HepG2 (cell line): ENCODE results near the gene UQCRHL. TPM values are rescaled to one million over a fixed set of nuclear protein-coding genes. Genes with fewer than 3 reads are reported as not detected.

ENCODE experiments used
- CHD4 ChIP-seq: fragments of 200-600 bp; sonication (generic); IDR thresholded peaks from 2 replicates; pipeline ENCODE4 v1.7.0; 2017; ENCODE audit warnings: mild to moderate bottlenecking, low read length, borderline replicate concordance
- EEA1 ChIP-seq: sonication (generic); formaldehyde crosslinking; IDR thresholded peaks from 2 replicates; pipeline ENCODE4 v1.5.1; 2020; ENCODE audit warnings: mild to moderate bottlenecking, missing genetic modification reagents, borderline replicate concordance
- EP300 ChIP-seq, 3 experiments: sonication (generic) in 1 of 3; formaldehyde crosslinking in 1 of 3; IDR thresholded peaks; 2 replicates each; pipeline versions ENCODE4 v1.5.1 to v1.6.1; 2011 to 2020; ENCODE audit warnings: low read depth in 2 of 3, low read length in 2 of 3, borderline replicate concordance in 1 of 3, improper control_type of control experiment in 1 of 3, mild to moderate bottlenecking in 1 of 3, missing genetic modification reagents in 1 of 3, moderate library complexity in 1 of 3
- FOXK2 ChIP-seq: fragments of 450-650 bp; IDR thresholded peaks from 2 replicates; pipeline ENCODE4 v1.6.1; 2016
- GABPA ChIP-seq, 2 experiments: IDR thresholded peaks; 2 replicates each; pipeline ENCODE4 v1.6.1; 2011 to 2016; ENCODE audit warnings: low read depth in 2 of 2, low read length in 1 of 2, missing biosample characterization in 1 of 2, missing genetic modification characterization in 1 of 2
- JUN ChIP-seq: sonication (generic); formaldehyde crosslinking; IDR thresholded peaks from 2 replicates; pipeline ENCODE4 v1.4.0; 2020; ENCODE audit warnings: mild to moderate bottlenecking, missing genetic modification reagents
- KAT7 ChIP-seq: IDR thresholded peaks from 2 replicates; pipeline ENCODE4 v1.6.1; 2018; ENCODE audit warnings: borderline replicate concordance, missing compliant biosample characterization
- KMT2B ChIP-seq: IDR thresholded peaks from 2 replicates; pipeline ENCODE4 v1.6.1; 2016; ENCODE audit warnings: missing genetic modification reagents, missing compliant biosample characterization
- MYNN ChIP-seq: sonication (generic); formaldehyde crosslinking; IDR thresholded peaks from 2 replicates; pipeline ENCODE4 v1.4.0; 2020; ENCODE audit warnings: mild to moderate bottlenecking, low read depth, missing genetic modification reagents
- NONO ChIP-seq, 2 experiments: fragments of 450-650 bp in 1 of 2; sonication (generic) in 1 of 2; formaldehyde crosslinking in 1 of 2; IDR thresholded peaks in 1 of 2; conservative IDR thresholded peaks in 1 of 2; 2 replicates each; pipeline versions ENCODE4 v1.6.1 to v1.8.0; 2017 to 2022; ENCODE audit warnings: mild to moderate bottlenecking in 1 of 2, missing genetic modification reagents in 1 of 2, moderate library complexity in 1 of 2
- RFX1 ChIP-seq: fragments of 450-650 bp; IDR thresholded peaks from 2 replicates; pipeline ENCODE4 v1.6.1; 2017
- SP4 ChIP-seq: sonication (generic); formaldehyde crosslinking; IDR thresholded peaks from 2 replicates; pipeline ENCODE4 v1.8.1; 2023; ENCODE audit warnings: mild to moderate bottlenecking, missing genetic modification reagents
- TBL1XR1 ChIP-seq: fragments of 150-350 bp; IDR thresholded peaks from 2 replicates; pipeline ENCODE4 v1.6.1; 2014; ENCODE audit warnings: borderline replicate concordance, low read length; ENCODE audit not compliant: partially characterized antibody
- TOPORS ChIP-seq: sonication (generic); formaldehyde crosslinking; IDR thresholded peaks from 2 replicates; pipeline ENCODE4 v1.8.0; 2023; ENCODE audit warnings: mild to moderate bottlenecking, missing genetic modification reagents
- YY1 ChIP-seq: IDR thresholded peaks from 2 replicates; pipeline ENCODE4 v1.6.1; 2011; ENCODE audit warnings: low read length, low read depth, moderate library complexity, mild to moderate bottlenecking; ENCODE audit not compliant: insufficient read depth, insufficient replicate concordance
- ZBTB21 ChIP-seq: sonication (generic); formaldehyde crosslinking; IDR thresholded peaks from 2 replicates; pipeline ENCODE4 v1.4.0; 2020; ENCODE audit warnings: missing genetic modification reagents
- ZBTB8A ChIP-seq: sonication (generic); formaldehyde crosslinking; IDR thresholded peaks from 2 replicates; pipeline ENCODE4 v1.4.0; 2020; ENCODE audit warnings: mild to moderate bottlenecking, low read depth, missing genetic modification reagents, borderline replicate concordance
- ZNF317 ChIP-seq: sonication (generic); formaldehyde crosslinking; IDR thresholded peaks from 2 replicates; pipeline ENCODE4 v1.5.0; 2020; ENCODE audit warnings: mild to moderate bottlenecking, missing genetic modification reagents
- ZNF777 ChIP-seq: sonication (generic); formaldehyde crosslinking; IDR thresholded peaks from 2 replicates; pipeline ENCODE4 v1.4.0; 2020; ENCODE audit warnings: missing genetic modification reagents
- ZNF883 ChIP-seq: sonication (generic); formaldehyde crosslinking; IDR thresholded peaks from 2 replicates; pipeline ENCODE4 v1.5.1; 2020; ENCODE audit warnings: mild to moderate bottlenecking, missing genetic modification reagents; ENCODE audit errors: not compliant biosample characterization
- polyA plus RNA-seq, 8 experiments: library from polyadenylated mRNA; depleted of rRNA in 3 of 8; stranded (reverse) in 7 of 8; unstranded in 1 of 8; fragments of >200 nt; fragmentation: Illumina TruSeq in 4 of 8; extraction: Trizol in 4 of 8; gene quantifications; 2 replicates each; pipeline versions ENCODE4 v1.2.1 to v1.2.3, GENCODE V29; 2011 to 2016; ENCODE audit warnings: low read depth in 4 of 8, missing spikeins in 1 of 8, mixed read lengths in 1 of 8; ENCODE audit not compliant: insufficient read depth in 1 of 8
- total RNA-seq, 5 experiments: library from RNA; depleted of rRNA; stranded (reverse); fragments of >200 nt; fragmentation: Illumina TruSeq; extraction: Trizol; gene quantifications; 2 replicates each; pipeline ENCODE4 v1.2.3, GENCODE V29; 2016; ENCODE audit warnings: low read depth in 1 of 5
- TF ChIP-seq, protein P1 (sequence below): sonication (generic); formaldehyde crosslinking; IDR thresholded peaks from 2 replicates; pipeline ENCODE4 v1.5.0; 2020; ENCODE audit warnings: mild to moderate bottlenecking, missing genetic modification reagents, moderate library complexity
- TF ChIP-seq, protein P2 (sequence below): sonication (generic); formaldehyde crosslinking; IDR thresholded peaks from 2 replicates; pipeline ENCODE4 v1.5.0; 2020; ENCODE audit warnings: mild to moderate bottlenecking, missing genetic modification reagents
- TF ChIP-seq, protein P3 (sequence below): sonication (generic); formaldehyde crosslinking; IDR thresholded peaks from 2 replicates; pipeline ENCODE4 v1.8.0; 2022; ENCODE audit warnings: mild to moderate bottlenecking, missing genetic modification reagents; ENCODE audit not compliant: insufficient replicate concordance

The UQCRHL gene
- total and polyA plus RNA-seq, 2 of the 13 experiments (the other 11 are each of a cell fraction or from before 2014, with no cell fraction given), result 1.8 to 2.3 TPM

DNA sequence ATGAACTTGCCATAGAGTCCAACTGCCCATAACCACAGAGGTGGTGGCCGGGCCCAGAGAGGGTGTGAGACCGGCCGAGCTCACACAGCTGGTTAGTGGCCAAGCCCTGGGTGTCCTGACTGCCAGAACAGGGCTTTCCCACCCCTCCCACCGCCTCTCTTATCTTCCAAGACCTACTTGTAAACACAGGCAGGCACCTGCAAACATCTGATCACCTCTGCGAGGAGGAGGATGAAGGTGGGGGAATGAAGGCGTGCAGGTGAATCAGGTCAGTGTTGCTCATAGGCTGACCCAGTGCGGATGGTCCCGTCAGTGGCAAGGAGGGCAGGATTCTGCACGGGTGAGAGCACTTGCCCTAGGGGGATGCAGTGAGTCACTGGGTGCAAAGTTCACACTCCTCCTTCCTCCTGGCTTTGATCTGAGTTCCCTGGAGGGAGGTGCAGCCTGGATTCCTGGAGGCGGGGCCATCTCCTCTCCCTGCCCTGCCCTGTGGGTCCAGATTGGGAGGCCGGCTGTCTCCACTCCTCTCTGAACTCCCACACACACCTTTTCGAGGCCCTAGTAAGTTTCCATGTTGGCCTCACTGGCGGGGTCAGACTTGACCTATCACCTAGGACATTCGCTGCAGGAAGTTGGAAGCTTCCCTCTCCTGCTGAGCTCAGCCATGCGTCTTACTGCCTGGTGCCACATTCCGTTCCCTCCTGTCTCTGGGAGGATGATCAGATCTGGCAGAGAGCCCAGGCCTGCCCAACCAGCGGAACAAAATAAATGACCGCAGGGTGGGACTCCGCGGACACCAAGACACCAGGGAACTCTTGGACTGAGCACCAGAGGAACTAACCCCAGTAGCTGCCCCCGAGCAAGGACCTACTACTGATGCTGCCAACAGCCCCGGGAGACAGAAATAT, 7.3 kb downstream of the UQCRHL start (continued):
- TF ChIP-seq JUN (CRISPR knock-in tag), result peak; percentile 95
- TF ChIP-seq ZBTB21 (CRISPR knock-in tag), result no peak
- peak; percentile 6; the same call in 1 of the 2 replicates for TF ChIP-seq KMT2B (CRISPR knock-in tag)
- TF ChIP-seq CHD4, result no peak
- peak; percentile 49; the same call in 1 of the 2 replicates for TF ChIP-seq ZNF777 (CRISPR knock-in tag)
- peak; percentile 71 to 78; a peak in 3 of 4 replicates for TF ChIP-seq EP300 (IDR thresholded peaks at IDR 0.05; ENCODE audit: low read depth in 2 of 2, low read length in 2 of 2)
- TF ChIP-seq EP300 (CRISPR knock-in tag; IDR thresholded peaks at IDR 0.05; ENCODE audit: borderline replicate concordance), result peak; percentile 76
- no peak for TF ChIP-seq RFX1
- TF ChIP-seq, protein P1, sequence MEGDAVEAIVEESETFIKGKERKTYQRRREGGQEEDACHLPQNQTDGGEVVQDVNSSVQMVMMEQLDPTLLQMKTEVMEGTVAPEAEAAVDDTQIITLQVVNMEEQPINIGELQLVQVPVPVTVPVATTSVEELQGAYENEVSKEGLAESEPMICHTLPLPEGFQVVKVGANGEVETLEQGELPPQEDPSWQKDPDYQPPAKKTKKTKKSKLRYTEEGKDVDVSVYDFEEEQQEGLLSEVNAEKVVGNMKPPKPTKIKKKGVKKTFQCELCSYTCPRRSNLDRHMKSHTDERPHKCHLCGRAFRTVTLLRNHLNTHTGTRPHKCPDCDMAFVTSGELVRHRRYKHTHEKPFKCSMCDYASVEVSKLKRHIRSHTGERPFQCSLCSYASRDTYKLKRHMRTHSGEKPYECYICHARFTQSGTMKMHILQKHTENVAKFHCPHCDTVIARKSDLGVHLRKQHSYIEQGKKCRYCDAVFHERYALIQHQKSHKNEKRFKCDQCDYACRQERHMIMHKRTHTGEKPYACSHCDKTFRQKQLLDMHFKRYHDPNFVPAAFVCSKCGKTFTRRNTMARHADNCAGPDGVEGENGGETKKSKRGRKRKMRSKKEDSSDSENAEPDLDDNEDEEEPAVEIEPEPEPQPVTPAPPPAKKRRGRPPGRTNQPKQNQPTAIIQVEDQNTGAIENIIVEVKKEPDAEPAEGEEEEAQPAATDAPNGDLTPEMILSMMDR, result peak; percentile 38
- TF ChIP-seq, protein P2, sequence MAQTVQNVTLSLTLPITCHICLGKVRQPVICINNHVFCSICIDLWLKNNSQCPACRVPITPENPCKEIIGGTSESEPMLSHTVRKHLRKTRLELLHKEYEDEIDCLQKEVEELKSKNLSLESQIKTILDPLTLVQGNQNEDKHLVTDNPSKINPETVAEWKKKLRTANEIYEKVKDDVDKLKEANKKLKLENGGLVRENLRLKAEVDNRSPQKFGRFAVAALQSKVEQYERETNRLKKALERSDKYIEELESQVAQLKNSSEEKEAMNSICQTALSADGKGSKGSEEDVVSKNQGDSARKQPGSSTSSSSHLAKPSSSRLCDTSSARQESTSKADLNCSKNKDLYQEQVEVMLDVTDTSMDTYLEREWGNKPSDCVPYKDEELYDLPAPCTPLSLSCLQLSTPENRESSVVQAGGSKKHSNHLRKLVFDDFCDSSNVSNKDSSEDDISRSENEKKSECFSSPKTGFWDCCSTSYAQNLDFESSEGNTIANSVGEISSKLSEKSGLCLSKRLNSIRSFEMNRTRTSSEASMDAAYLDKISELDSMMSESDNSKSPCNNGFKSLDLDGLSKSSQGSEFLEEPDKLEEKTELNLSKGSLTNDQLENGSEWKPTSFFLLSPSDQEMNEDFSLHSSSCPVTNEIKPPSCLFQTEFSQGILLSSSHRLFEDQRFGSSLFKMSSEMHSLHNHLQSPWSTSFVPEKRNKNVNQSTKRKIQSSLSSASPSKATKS (CRISPR knock-in tag), result no peak
- no peak for TF ChIP-seq ZNF883 (CRISPR knock-in tag)
- TF ChIP-seq EEA1 (CRISPR knock-in tag), result no peak
- no peak for TF ChIP-seq GABPA (IDR thresholded peaks at IDR 0.05; ENCODE audit: low read depth, low read length)
- TF ChIP-seq GABPA (CRISPR knock-in tag; IDR thresholded peaks at IDR 0.05; ENCODE audit: low read depth), result peak; percentile 64
- TF ChIP-seq TOPORS (CRISPR knock-in tag), result no peak
- TF ChIP-seq FOXK2, result no peak
- no peak for TF ChIP-seq NONO (IDR thresholded peaks at IDR 0.05)
- TF ChIP-seq NONO (CRISPR knock-in tag; conservative IDR thresholded peaks at IDR 0.05), result peak; percentile 61; the same call in 1 of the 2 replicates
- peak; percentile 65 for TF ChIP-seq ZNF317 (CRISPR knock-in tag)
- no peak for TF ChIP-seq ZBTB8A (CRISPR knock-in tag)
- no peak for TF ChIP-seq SP4 (CRISPR knock-in tag)
- no peak for TF ChIP-seq MYNN (CRISPR knock-in tag)
- TF ChIP-seq, protein P3, sequence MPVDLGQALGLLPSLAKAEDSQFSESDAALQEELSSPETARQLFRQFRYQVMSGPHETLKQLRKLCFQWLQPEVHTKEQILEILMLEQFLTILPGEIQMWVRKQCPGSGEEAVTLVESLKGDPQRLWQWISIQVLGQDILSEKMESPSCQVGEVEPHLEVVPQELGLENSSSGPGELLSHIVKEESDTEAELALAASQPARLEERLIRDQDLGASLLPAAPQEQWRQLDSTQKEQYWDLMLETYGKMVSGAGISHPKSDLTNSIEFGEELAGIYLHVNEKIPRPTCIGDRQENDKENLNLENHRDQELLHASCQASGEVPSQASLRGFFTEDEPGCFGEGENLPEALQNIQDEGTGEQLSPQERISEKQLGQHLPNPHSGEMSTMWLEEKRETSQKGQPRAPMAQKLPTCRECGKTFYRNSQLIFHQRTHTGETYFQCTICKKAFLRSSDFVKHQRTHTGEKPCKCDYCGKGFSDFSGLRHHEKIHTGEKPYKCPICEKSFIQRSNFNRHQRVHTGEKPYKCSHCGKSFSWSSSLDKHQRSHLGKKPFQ (CRISPR knock-in tag), result peak; percentile 76
- TF ChIP-seq KAT7 (CRISPR knock-in tag), result no peak
- peak; percentile 33 for TF ChIP-seq TBL1XR1
- TF ChIP-seq YY1, result peak; percentile 61
